GM21619 (cell line): ENCODE results near the gene PAPPA2.

Experiments
- ATAC-seq: cut with Tn5 transposase; IDR thresholded peaks from one replicate; pipeline ENCODE4 v1.9.1; 2021; ENCODE audit not compliant: unreplicated experiment

PAPPA2 gene

GRCh38 chr1:176843352-176844297 is 380.6 kb downstream of the PAPPA2 start:
- ATAC-seq = no peak

- no peak for ATAC-seq
These were observed 384.1 kb downstream of the PAPPA2 start for GRCh38 chr1:176847052-176847451.

- no peak for ATAC-seq
These were observed 386.3 kb downstream of the PAPPA2 start for GRCh38 chr1:176849281-176849680.

GRCh38 chr1:176850871-176851270 is 387.9 kb downstream of the PAPPA2 start:
- no peak for ATAC-seq

- ATAC-seq = no peak
These were observed 389.1 kb downstream of the PAPPA2 start for GRCh38 chr1:176852124-176852523.

GRCh38 chr1:176853503-176853902 is 390.5 kb downstream of the PAPPA2 start:
- ATAC-seq = no peak

GRCh38 chr1:176854121-176854520 is 391.1 kb downstream of the PAPPA2 start:
- ATAC-seq = no peak

GRCh38 chr1:176854758-176855745 is 392.1 kb downstream of the PAPPA2 start:
- no peak for ATAC-seq

- no peak for ATAC-seq
These were observed 394.7 kb downstream of the PAPPA2 start for GRCh38 chr1:176857632-176858031.

GRCh38 chr1:176858433-176858916 is 395.5 kb downstream of the PAPPA2 start:
- no peak for ATAC-seq

- no peak for ATAC-seq
These were observed 400.6 kb downstream of the PAPPA2 start for GRCh38 chr1:176863613-176864012.

- ATAC-seq = no peak
These were observed 401.2 kb downstream of the PAPPA2 start for GRCh38 chr1:176864211-176864610.

- no peak for ATAC-seq
These were observed 403.2 kb downstream of the PAPPA2 start for GRCh38 chr1:176866011-176866714.

GRCh38 chr1:176869577-176869976 is 406.6 kb downstream of the PAPPA2 start:
- ATAC-seq = no peak

GRCh38 chr1:176876966-176877515 is 414.1 kb downstream of the PAPPA2 start:
- ATAC-seq = no peak

GRCh38 chr1:176877557-176877956 is 414.6 kb downstream of the PAPPA2 start:
- no peak for ATAC-seq

GRCh38 chr1:176878750-176879536 is 416.0 kb downstream of the PAPPA2 start:
- ATAC-seq = no peak

GRCh38 chr1:176879784-176880620 is 417.0 kb downstream of the PAPPA2 start:
- no peak for ATAC-seq
